Neural cell (in vitro differentiated cells): ENCODE measurements around the gene MAGIX. TPM values are rescaled to one million over a fixed set of nuclear protein-coding genes. Genes with fewer than 3 reads are reported as not detected.

Experiments used
- H2AFZ ChIP-seq: fragments of 200-600, 300-800 bp; sonication (generic), shearing (Covaris generic); 2 replicates; pipeline ENCODE4 v1.6.0; 2014; ENCODE audit warnings: low read depth, mild to moderate bottlenecking, antibody characterized with exemption, low read length, moderate library complexity
- H3F3A ChIP-seq: fragments of 200-600 bp; shearing (Covaris generic); 2 replicates; pipeline ENCODE4 v1.6.1; 2016; ENCODE audit warnings: mild to moderate bottlenecking, moderate library complexity, mixed read lengths, antibody characterized with exemption, low read length; ENCODE audit not compliant: insufficient read depth, poor library complexity, severe bottlenecking
- H3K27ac ChIP-seq: fragments of 200-600, 300-800 bp; sonication (generic), shearing (Covaris generic); 2 replicates; pipeline ENCODE4 v1.5.1; 2014; ENCODE audit warnings: mild to moderate bottlenecking, low read length, moderate library complexity
- H3K27me3 ChIP-seq: fragments of 300-800, 200-600 bp; sonication (generic), shearing (Covaris generic); 2 replicates; pipeline ENCODE4 v1.6.0; 2014; ENCODE audit warnings: mild to moderate bottlenecking, low read depth, low read length, moderate library complexity; ENCODE audit not compliant: insufficient read depth
- H3K36me3 ChIP-seq: fragments of 300-800, 200-600 bp; sonication (generic), shearing (Covaris generic); 2 replicates; pipeline ENCODE4 v1.5.1; 2014; ENCODE audit warnings: mild to moderate bottlenecking, antibody characterized with exemption, low read length, moderate library complexity; ENCODE audit not compliant: insufficient read depth
- H3K4me2 ChIP-seq: fragments of 300-800, 200-600 bp; sonication (generic), shearing (Covaris generic); 2 replicates; pipeline ENCODE4 v1.6.0; 2014; ENCODE audit warnings: mild to moderate bottlenecking, low read length
- H3K4me3 ChIP-seq: fragments of 300-800, 200-600 bp; sonication (generic), shearing (Covaris generic); 2 replicates; pipeline ENCODE4 v1.5.1; 2014; ENCODE audit warnings: mild to moderate bottlenecking, low read length, moderate library complexity
- H3K79me2 ChIP-seq: fragments of 200-600 bp; shearing (Covaris generic); replicated peaks from 2 replicates; pipeline ENCODE4 v1.6.0; 2014; ENCODE audit warnings: mild to moderate bottlenecking, low read length, moderate library complexity; ENCODE audit not compliant: insufficient read depth
- H3K9ac ChIP-seq: fragments of 300-800, 200-600 bp; sonication (generic), shearing (Covaris generic); 2 replicates; pipeline ENCODE4 v1.6.1; 2016; ENCODE audit warnings: mild to moderate bottlenecking, low read length, mixed read lengths
- H3K9me2 ChIP-seq: fragments of 200-600 bp; shearing (Covaris generic); 2 replicates; pipeline ENCODE4 v1.6.1; 2016; ENCODE audit warnings: mild to moderate bottlenecking, low read length, mixed read lengths; ENCODE audit not compliant: insufficient read depth
- H3K9me3 ChIP-seq: fragments of 200-600, 300-800 bp; sonication (generic), shearing (Covaris generic); 2 replicates; pipeline ENCODE4 v1.6.1; 2016; ENCODE audit warnings: mild to moderate bottlenecking, mixed run types, low read length, moderate library complexity, mixed read lengths
- H4K20me1 ChIP-seq: fragments of 200-600 bp; shearing (Covaris generic); 2 replicates; pipeline ENCODE4 v1.6.1; 2016; ENCODE audit warnings: mild to moderate bottlenecking, mixed run types; ENCODE audit not compliant: insufficient read depth
- CTCF ChIP-seq: fragments of 450-650 bp; IDR thresholded peaks from 2 replicates; pipeline ENCODE4 v1.5.1; 2014; ENCODE audit warnings: antibody characterized with exemption, mild to moderate bottlenecking, moderate library complexity; ENCODE audit not compliant: poor library complexity, severe bottlenecking
- EZH2 ChIP-seq: fragments of 200-600, 300-800 bp; shearing (Covaris generic), sonication (generic); IDR thresholded peaks from 2 replicates; pipeline ENCODE4 v1.6.1; 2014; ENCODE audit warnings: antibody characterized with exemption, low read length, borderline replicate concordance, mild to moderate bottlenecking; ENCODE audit not compliant: insufficient read depth, poor library complexity, severe bottlenecking
- MXI1 ChIP-seq: fragments of 450-650 bp; conservative IDR thresholded peaks from 2 replicates; pipeline ENCODE4 v1.6.1; 2014; ENCODE audit warnings: antibody characterized with exemption, mild to moderate bottlenecking; ENCODE audit not compliant: poor library complexity, severe bottlenecking
- POLR2AphosphoS5 ChIP-seq: IDR thresholded peaks from 2 replicates; pipeline ENCODE4 v1.6.1; 2012
- REST ChIP-seq: IDR thresholded peaks from 2 replicates; pipeline ENCODE4 v1.6.1; 2012; ENCODE audit warnings: borderline replicate concordance
- SMC3 ChIP-seq: fragments of 450-650 bp; conservative IDR thresholded peaks from 2 replicates; pipeline ENCODE4 v1.6.1; 2014; ENCODE audit warnings: antibody characterized with exemption, mild to moderate bottlenecking, moderate library complexity; ENCODE audit not compliant: poor library complexity
- TAF1 ChIP-seq: IDR thresholded peaks from 2 replicates; pipeline ENCODE4 v1.6.1; 2012; ENCODE audit warnings: low read depth
- polyA plus RNA-seq: library from polyadenylated mRNA; depleted of rRNA; stranded (reverse); fragments of >200 nt; gene quantifications from 2 replicates; pipeline ENCODE4 v1.2.3, GENCODE V29; 2014

MAGIX gene
- polyA plus RNA-seq, 1 donor from 2014 or later, result 4.2 TPM

- no peaks in the 10 kb centered on the region for H3F3A ChIP-seq
- peak overlapping the region; percentile 68 for H3K4me3 ChIP-seq
- TF ChIP-seq POLR2AphosphoS5 (peak; percentile 50), CTCF (no peak), TAF1 (peak; percentile 26), REST (no peak)
- H3K4me2 ChIP-seq, result peak overlapping the region; percentile 30
- H2AFZ ChIP-seq, result no peak overlapping the region
- peak overlapping the region; percentile 70 for H3K9ac ChIP-seq
- no peaks in the 10 kb centered on the region for H3K27me3 ChIP-seq
- no peaks in the 10 kb centered on the region for H3K79me2 ChIP-seq
- H3K9me2 ChIP-seq, result no peaks in the 10 kb centered on the region
- no peaks in the 10 kb centered on the region for H3K9me3 ChIP-seq
- peak overlapping the region; percentile 80 for H3K27ac ChIP-seq
- H3K36me3 ChIP-seq, result no peaks in the 10 kb centered on the region
- no peaks in the 10 kb centered on the region for H4K20me1 ChIP-seq
Observed at GRCh38 chrX:49190821-49191573, 28.4 kb downstream of the MAGIX start.

GRCh38 chrX:49191574-49192011, 29.0 kb downstream of the MAGIX start:
- Histone ChIP-seq H4K20me1 (no peaks in the 10 kb centered on the region), H3K27me3 (no peaks in the 10 kb centered on the region), H3K79me2 (no peaks in the 10 kb centered on the region), H3K9me2 (no peaks in the 10 kb centered on the region), H3K4me2 (peak overlapping the region; percentile 30), H3K27ac (peak overlapping the region; percentile 80), H2AFZ (no peak overlapping the region), H3K9ac (peak overlapping the region; percentile 70), H3K9me3 (no peaks in the 10 kb centered on the region), H3K36me3 (no peaks in the 10 kb centered on the region), H3K4me3 (peak overlapping the region; percentile 68), H3F3A (no peaks in the 10 kb centered on the region)
- no peak for TF ChIP-seq EZH2
- TF ChIP-seq MXI1, result peak; percentile 19
- TF ChIP-seq REST, result no peak
- TF ChIP-seq SMC3, result peak; percentile 11
- no peak for TF ChIP-seq TAF1
